Measurements from ENCODE around the gene TMOD3.

The TMOD3 gene

GRCh38 chr15:51806123-51806522, 23.3 kb upstream of the TMOD3 start:
- Mint-ChIP-seq H3K27ac (no peak overlapping the region), H3K4me1 (no peaks in the 10 kb centered on the region), H3K4me3 (no peak overlapping the region), H3K9me3 (no peaks in the 10 kb centered on the region), H3K36me3 (peaks cover 16% of the 10 kb centered on the region)
- ATAC-seq: no peak
- no peak for DNase-seq (ENCODE audit: low spot score in 2 of 2)

- H3K9me3 Mint-ChIP-seq: no peaks in the 10 kb centered on the region
- ATAC-seq (no peak), DNase-seq (ENCODE audit: low spot score in 2 of 2) (no peak)
- no peak overlapping the region for H3K27ac Mint-ChIP-seq
- H3K36me3 Mint-ChIP-seq: peaks cover 8% of the 10 kb centered on the region
- H3K4me3 Mint-ChIP-seq: no peak overlapping the region
- no peaks in the 10 kb centered on the region for H3K4me1 Mint-ChIP-seq
Observed at GRCh38 chr15:51809457-51809856, 20.0 kb upstream of the TMOD3 start.

GRCh38 chr15:51812598-51812997, 16.9 kb upstream of the TMOD3 start:
- peaks cover 2% of the 10 kb centered on the region for H3K36me3 Mint-ChIP-seq
- H3K27ac Mint-ChIP-seq: no peak overlapping the region
- no peaks in the 10 kb centered on the region for H3K9me3 Mint-ChIP-seq
- DNase-seq (ENCODE audit: low spot score in 2 of 2) (no peak), ATAC-seq (no peak)
- H3K4me1 Mint-ChIP-seq: no peaks in the 10 kb centered on the region
- H3K4me3 Mint-ChIP-seq: no peak overlapping the region

GRCh38 chr15:51814606-51815005, 14.8 kb upstream of the TMOD3 start:
- Mint-ChIP-seq H3K4me1 (no peaks in the 10 kb centered on the region), H3K36me3 (no peaks in the 10 kb centered on the region), H3K4me3 (no peak overlapping the region), H3K9me3 (peaks cover 3% of the 10 kb centered on the region), H3K27ac (no peak overlapping the region)
- DNase-seq (ENCODE audit: low spot score in 2 of 2): no peak
- no peak for ATAC-seq

GRCh38 chr15:51816611-51817010, 12.8 kb upstream of the TMOD3 start:
- H3K4me3 Mint-ChIP-seq: no peak overlapping the region
- H3K27ac Mint-ChIP-seq: no peak overlapping the region
- H3K9me3 Mint-ChIP-seq: peaks cover 18% of the 10 kb centered on the region
- no peaks in the 10 kb centered on the region for H3K4me1 Mint-ChIP-seq
- ATAC-seq: no peak
- no peak for DNase-seq (ENCODE audit: low spot score in 2 of 2)
- H3K36me3 Mint-ChIP-seq: no peaks in the 10 kb centered on the region

- no peaks in the 10 kb centered on the region for H3K4me1 Mint-ChIP-seq
- peaks cover 18% of the 10 kb centered on the region for H3K9me3 Mint-ChIP-seq
- H3K27ac Mint-ChIP-seq: no peak overlapping the region
- ATAC-seq: no peak
- DNase-seq (ENCODE audit: low spot score in 2 of 2): no peak
- H3K4me3 Mint-ChIP-seq: no peak overlapping the region
- no peaks in the 10 kb centered on the region for H3K36me3 Mint-ChIP-seq
Observed at GRCh38 chr15:51818150-51818549, 11.3 kb upstream of the TMOD3 start.

- Mint-ChIP-seq H3K9me3 (peaks cover 6% of the 10 kb centered on the region), H3K27ac (no peak overlapping the region), H3K4me3 (no peak overlapping the region), H3K36me3 (peaks cover 5% of the 10 kb centered on the region), H3K4me1 (peaks cover 8% of the 10 kb centered on the region)
- ATAC-seq (no peak), DNase-seq (ENCODE audit: low spot score in 2 of 2) (no peak)
Observed at GRCh38 chr15:51825698-51826097, 3.8 kb upstream of the TMOD3 start.

GRCh38 chr15:51828621-51829375, 655 bp upstream of the TMOD3 start:
- peaks cover 9% of the 10 kb centered on the region for H3K36me3 Mint-ChIP-seq
- no peak for DNase-seq (ENCODE audit: low spot score in 2 of 2)
- peaks cover 38% of the 10 kb centered on the region for H3K4me1 Mint-ChIP-seq
- peak overlapping the region; percentile 93 for H3K4me3 Mint-ChIP-seq
- H3K27ac Mint-ChIP-seq: peak overlapping the region; percentile 95
- no peaks in the 10 kb centered on the region for H3K9me3 Mint-ChIP-seq
- no peak for ATAC-seq

- H3K4me1 Mint-ChIP-seq: peaks cover 49% of the 10 kb centered on the region
- ATAC-seq: peak; percentile 14
- peaks cover 16% of the 10 kb centered on the region for H3K36me3 Mint-ChIP-seq
- H3K27ac Mint-ChIP-seq: peak overlapping the region; percentile 95
- no peaks in the 10 kb centered on the region for H3K9me3 Mint-ChIP-seq
- H3K4me3 Mint-ChIP-seq: peak overlapping the region; percentile 93
- no peak for DNase-seq (ENCODE audit: low spot score in 2 of 2)
Observed at GRCh38 chr15:51830276-51830806, 888 bp downstream of the TMOD3 start.

GRCh38 chr15:51833772-51834171, 4.3 kb downstream of the TMOD3 start:
- H3K4me3 Mint-ChIP-seq: peak overlapping the region; percentile 93
- H3K4me1 Mint-ChIP-seq: peaks cover 83% of the 10 kb centered on the region
- peaks cover 33% of the 10 kb centered on the region for H3K36me3 Mint-ChIP-seq
- no peak for DNase-seq (ENCODE audit: low spot score in 2 of 2)
- ATAC-seq: peak; percentile 79
- H3K27ac Mint-ChIP-seq: peak overlapping the region; percentile 46
- no peaks in the 10 kb centered on the region for H3K9me3 Mint-ChIP-seq

- H3K27ac Mint-ChIP-seq: peak overlapping the region; percentile 26
- DNase-seq (ENCODE audit: low spot score in 2 of 2): no peak
- H3K36me3 Mint-ChIP-seq: peaks cover 24% of the 10 kb centered on the region
- H3K4me1 Mint-ChIP-seq: peaks cover 93% of the 10 kb centered on the region
- ATAC-seq: no peak
- no peaks in the 10 kb centered on the region for H3K9me3 Mint-ChIP-seq
- H3K4me3 Mint-ChIP-seq: peak overlapping the region; percentile 12
Observed at GRCh38 chr15:51837792-51838251, 8.4 kb downstream of the TMOD3 start.

GRCh38 chr15:51838270-51838669, 8.8 kb downstream of the TMOD3 start:
- DNase-seq (ENCODE audit: low spot score in 2 of 2) (no peak), ATAC-seq (no peak)
- H3K4me1 Mint-ChIP-seq: peaks cover 93% of the 10 kb centered on the region
- peaks cover 24% of the 10 kb centered on the region for H3K36me3 Mint-ChIP-seq
- peak overlapping the region; percentile 12 for H3K4me3 Mint-ChIP-seq
- H3K27ac Mint-ChIP-seq: no peak overlapping the region
- no peaks in the 10 kb centered on the region for H3K9me3 Mint-ChIP-seq

GRCh38 chr15:51840692-51841091, 11.2 kb downstream of the TMOD3 start:
- Mint-ChIP-seq H3K4me1 (peaks cover 85% of the 10 kb centered on the region), H3K9me3 (no peaks in the 10 kb centered on the region), H3K27ac (no peak overlapping the region), H3K36me3 (peaks cover 13% of the 10 kb centered on the region), H3K4me3 (no peak overlapping the region)
- ATAC-seq: no peak
- DNase-seq (ENCODE audit: low spot score in 2 of 2): no peak

GRCh38 chr15:51841406-51842040, 12.1 kb downstream of the TMOD3 start:
- H3K36me3 Mint-ChIP-seq: peaks cover 7% of the 10 kb centered on the region
- peaks cover 82% of the 10 kb centered on the region for H3K4me1 Mint-ChIP-seq
- no peak for ATAC-seq
- H3K4me3 Mint-ChIP-seq: no peak overlapping the region
- no peaks in the 10 kb centered on the region for H3K9me3 Mint-ChIP-seq
- H3K27ac Mint-ChIP-seq: no peak overlapping the region
- no peak for DNase-seq (ENCODE audit: low spot score in 2 of 2)

GRCh38 chr15:51842265-51842664, 12.8 kb downstream of the TMOD3 start:
- ATAC-seq (peak; percentile 62), DNase-seq (ENCODE audit: low spot score in 2 of 2) (no peak)
- H3K36me3 Mint-ChIP-seq: peaks cover 7% of the 10 kb centered on the region
- no peaks in the 10 kb centered on the region for H3K9me3 Mint-ChIP-seq
- H3K27ac Mint-ChIP-seq: no peak overlapping the region
- H3K4me3 Mint-ChIP-seq: no peak overlapping the region
- H3K4me1 Mint-ChIP-seq: peaks cover 82% of the 10 kb centered on the region
